Uterus (tissue), 4 donors: Measurements from ENCODE around the gene ADD3. TPM values are rescaled to one million over a fixed set of nuclear protein-coding genes. Genes with fewer than 3 reads are reported as not detected.

Source experiments
- DNase-seq, 2 donors: peaks; one replicate each; pipeline ENCODE4 v3.0.0-alpha.2; 2019 to 2020
- H3K27ac ChIP-seq, 2 donors: fragments of 200-600 bp; sonication (generic); 1 replicate in 1 of 2; 2 replicates in 1 of 2; pipeline ENCODE4 v1.5.1; 2016 to 2018
- H3K27me3 ChIP-seq, 2 donors: fragments of 200-600 bp; sonication (generic); one replicate each; pipeline ENCODE4 v1.5.1; 2018 to 2019; ENCODE audit warnings: control low read depth in 1 of 2
- H3K36me3 ChIP-seq, 2 donors: fragments of 200-600 bp; sonication (generic); one replicate each; pipeline ENCODE4 v1.5.1; 2019; ENCODE audit warnings: control low read depth in 1 of 2
- H3K4me1 ChIP-seq, 2 donors: fragments of 200-600 bp; sonication (generic); one replicate each; pipeline ENCODE4 v1.5.1; 2018 to 2019; ENCODE audit warnings: control low read depth in 1 of 2
- H3K4me3 ChIP-seq, 2 donors: fragments of 200-600 bp; sonication (generic); 1 replicate in 1 of 2; 2 replicates in 1 of 2; pipeline ENCODE4 v1.5.1; 2018 to 2019; ENCODE audit warnings: mild to moderate bottlenecking in 1 of 2
- H3K9me3 ChIP-seq, 2 donors: fragments of 200-600 bp; sonication (generic); one replicate each; pipeline ENCODE4 v1.5.1; 2019; ENCODE audit warnings: control low read depth in 1 of 2
- CTCF ChIP-seq, 4 experiments: fragments of 200-600 bp in 2 of 4; fragments of 450-650 bp in 2 of 4; sonication (generic) in 2 of 4; IDR thresholded peaks; one replicate each; pipeline ENCODE4 v1.5.1; 2016 to 2019; ENCODE audit warnings: antibody characterized with exemption in 4 of 4, mild to moderate bottlenecking in 2 of 4, moderate library complexity in 1 of 4
- POLR2A ChIP-seq, 2 donors: fragments of 450-650 bp; IDR thresholded peaks; one replicate each; pipeline ENCODE4 v1.6.1; 2016; ENCODE audit warnings: antibody characterized with exemption in 2 of 2, mild to moderate bottlenecking in 1 of 2, moderate library complexity in 1 of 2
- intact Hi-C: fragments of 100-400 bp; cut with DNase I; formaldehyde crosslinking; loops from one replicate; pipeline ENCODE4 v1.15.1; 2023; ENCODE audit warnings: low total_unique reads
- total RNA-seq, 4 donors: library from RNA; depleted of rRNA in 3 of 4; stranded (reverse); fragments of >200 nt in 3 of 4; gene quantifications; one replicate each; pipeline versions ENCODE4 v1.1.0 to v1.2.4, GENCODE V29; 2014 to 2023
- donor health status: DM: yes; HTN: yes; CAD: no.

ADD3 gene
- total RNA-seq, 4 donors from 2014 or later, result 55.0 to 935 (median 92.6) TPM

GRCh38 chr10:109998513-109998912 lies 9.3 kb upstream of the ADD3 start:
- H3K4me3 ChIP-seq, result no peak overlapping the region
- H3K4me1 ChIP-seq, result peaks cover 0 to 5% of the 10 kb centered on the region in 2 donors
- H3K27ac ChIP-seq, result no peak overlapping the region
- no peaks in the 10 kb centered on the region for H3K36me3 ChIP-seq
- no peaks in the 10 kb centered on the region for H3K9me3 ChIP-seq
- DNase-seq, result no peak
- intact Hi-C loops, result no loop called here
- no peaks in the 10 kb centered on the region for H3K27me3 ChIP-seq
- TF ChIP-seq CTCF (IDR thresholded peaks at IDR 0.05), result no peak

GRCh38 chr10:110002801-110003523 lies 4.8 kb upstream of the ADD3 start:
- Histone ChIP-seq H3K27me3 (no peaks in the 10 kb centered on the region), H3K36me3 (no peaks in the 10 kb centered on the region), H3K4me3 (no peak overlapping the region), H3K27ac (no peak overlapping the region), H3K4me1 (no peaks in the 10 kb centered on the region), H3K9me3 (no peaks in the 10 kb centered on the region)
- no peak for DNase-seq
- intact Hi-C loops, result no loop called here
- TF ChIP-seq POLR2A (IDR thresholded peaks at IDR 0.05), result no peak
- no peak for TF ChIP-seq CTCF (IDR thresholded peaks at IDR 0.05)

- Histone ChIP-seq H3K36me3 (no peaks in the 10 kb centered on the region), H3K27ac (no peak overlapping the region), H3K9me3 (no peaks in the 10 kb centered on the region), H3K27me3 (no peaks in the 10 kb centered on the region), H3K4me1 (no peaks in the 10 kb centered on the region), H3K4me3 (no peak overlapping the region)
- no peak for DNase-seq
- TF ChIP-seq CTCF (IDR thresholded peaks at IDR 0.05) (no peak), POLR2A (IDR thresholded peaks at IDR 0.05) (no peak)
- intact Hi-C loops, result no loop called here
These were observed 4.3 kb upstream of the ADD3 start for GRCh38 chr10:110003524-110003885.

GRCh38 chr10:110005719-110006118 lies 2.1 kb upstream of the ADD3 start:
- H3K27me3 ChIP-seq, result no peaks in the 10 kb centered on the region
- peak overlapping the region; percentile 78 to 88 for H3K4me3 ChIP-seq
- intact Hi-C loops, result no loop called here
- no peaks in the 10 kb centered on the region for H3K4me1 ChIP-seq
- no peaks in the 10 kb centered on the region for H3K9me3 ChIP-seq
- TF ChIP-seq CTCF (IDR thresholded peaks at IDR 0.05) (no peak), POLR2A (IDR thresholded peaks at IDR 0.05) (peak in 1 of 2 donors; percentile 18)
- peak in 1 of 2 donors; percentile 36 for DNase-seq
- no peaks in the 10 kb centered on the region for H3K36me3 ChIP-seq
- peak overlapping the region; percentile 92 to 95 for H3K27ac ChIP-seq

GRCh38 chr10:110006358-110007160 lies 1.2 kb upstream of the ADD3 start:
- Histone ChIP-seq H3K4me1 (no peaks in the 10 kb centered on the region), H3K27me3 (no peaks in the 10 kb centered on the region), H3K9me3 (no peaks in the 10 kb centered on the region), H3K27ac (peak overlapping the region; percentile 92 to 95), H3K4me3 (peak overlapping the region; percentile 78 to 88), H3K36me3 (no peaks in the 10 kb centered on the region)
- DNase-seq, result peak; percentile 57 to 68
- TF ChIP-seq POLR2A (IDR thresholded peaks at IDR 0.05), result no peak
- intact Hi-C loops, result no loop called here
